PC-3 (cell line): ENCODE data around the gene HECTD1.
"Not testable (repeated sequence)": the region's sequence is repeated elsewhere in the genome, so short reads cannot be mapped to it uniquely, and the experiment has no call there.

Source experiments
- EZH2 ChIP-seq: fragments of 300-600 bp; sonication (generic); IDR thresholded peaks from one replicate; pipeline ENCODE4 v1.6.1; 2017; ENCODE audit warnings: antibody characterized with exemption, mild to moderate bottlenecking, low read length; ENCODE audit not compliant: unreplicated experiment
- EZH2phosphoT487 ChIP-seq: fragments of 300-600 bp; sonication (generic); IDR thresholded peaks from 2 replicates; pipeline ENCODE4 v1.6.1; 2018; ENCODE audit warnings: mild to moderate bottlenecking, antibody characterized with exemption, low read length, borderline replicate concordance
- TF ChIP-seq, protein P1 (sequence below): fragments of 300-600 bp; sonication (generic); conservative IDR thresholded peaks from 2 replicates; pipeline ENCODE4 v1.5.1; 2017; ENCODE audit warnings: antibody characterized with exemption, low read depth, mild to moderate bottlenecking, low read length

DNA sequence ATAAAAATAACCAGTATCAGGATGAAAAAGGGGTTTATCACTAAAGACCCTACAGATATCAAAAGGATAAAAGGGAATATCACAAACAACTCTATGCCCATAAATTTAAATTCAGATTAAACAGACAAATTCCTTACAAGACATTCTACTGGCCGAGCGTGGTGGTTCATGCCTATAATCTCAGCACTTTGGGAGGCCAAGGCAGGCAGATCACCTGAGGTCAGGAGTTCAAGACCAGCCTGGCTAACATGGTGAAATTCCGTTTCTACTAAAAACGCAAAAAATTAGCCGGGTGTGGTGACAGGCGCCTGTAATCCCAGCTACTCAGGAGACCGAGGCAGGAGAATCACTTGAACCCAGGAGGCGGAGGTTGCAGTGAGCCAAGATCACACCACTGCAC, 15.0 kb downstream of the HECTD1 start:
- TF ChIP-seq, protein P1, sequence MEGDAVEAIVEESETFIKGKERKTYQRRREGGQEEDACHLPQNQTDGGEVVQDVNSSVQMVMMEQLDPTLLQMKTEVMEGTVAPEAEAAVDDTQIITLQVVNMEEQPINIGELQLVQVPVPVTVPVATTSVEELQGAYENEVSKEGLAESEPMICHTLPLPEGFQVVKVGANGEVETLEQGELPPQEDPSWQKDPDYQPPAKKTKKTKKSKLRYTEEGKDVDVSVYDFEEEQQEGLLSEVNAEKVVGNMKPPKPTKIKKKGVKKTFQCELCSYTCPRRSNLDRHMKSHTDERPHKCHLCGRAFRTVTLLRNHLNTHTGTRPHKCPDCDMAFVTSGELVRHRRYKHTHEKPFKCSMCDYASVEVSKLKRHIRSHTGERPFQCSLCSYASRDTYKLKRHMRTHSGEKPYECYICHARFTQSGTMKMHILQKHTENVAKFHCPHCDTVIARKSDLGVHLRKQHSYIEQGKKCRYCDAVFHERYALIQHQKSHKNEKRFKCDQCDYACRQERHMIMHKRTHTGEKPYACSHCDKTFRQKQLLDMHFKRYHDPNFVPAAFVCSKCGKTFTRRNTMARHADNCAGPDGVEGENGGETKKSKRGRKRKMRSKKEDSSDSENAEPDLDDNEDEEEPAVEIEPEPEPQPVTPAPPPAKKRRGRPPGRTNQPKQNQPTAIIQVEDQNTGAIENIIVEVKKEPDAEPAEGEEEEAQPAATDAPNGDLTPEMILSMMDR: not testable (repeated sequence)
- not testable (repeated sequence) for TF ChIP-seq EZH2, EZH2phosphoT487
